Measurements from ENCODE around the gene ARHGAP42.

Gene ARHGAP42

GRCh38 chr11:100841711-100842407, 154.8 kb downstream of the ARHGAP42 start:
- H3K9me2 ChIP-seq (replicated peaks; ENCODE audit: control insufficient read depth, low read length): no peaks in the 10 kb centered on the region
- TF ChIP-seq CTCF (IDR thresholded peaks at IDR 0.05; ENCODE audit: low read depth, low read length, poor library complexity, severe bottlenecking): no peak
- no peak for TF ChIP-seq EZH2phosphoT487 (IDR thresholded peaks at IDR 0.05; ENCODE audit: borderline replicate concordance, low read length)
- H3K27me3 ChIP-seq (ENCODE audit: control insufficient read depth, low read length): no peaks in the 10 kb centered on the region
- H3K9me3 ChIP-seq (ENCODE audit: control insufficient read depth, insufficient read depth, low read length): no peaks in the 10 kb centered on the region
- no peaks in the 10 kb centered on the region for H3K79me2 ChIP-seq (ENCODE audit: control insufficient read depth, low read length)
- no peaks in the 10 kb centered on the region for H3K4me1 ChIP-seq (ENCODE audit: control insufficient read depth, low read length)
- H3K27ac ChIP-seq (ENCODE audit: low read depth, low read length): no peak overlapping the region
- no peaks in the 10 kb centered on the region for H3F3A ChIP-seq (ENCODE audit: control insufficient read depth, insufficient read depth)
- no peak overlapping the region for H3K4me3 ChIP-seq (ENCODE audit: low read length)
- no peaks in the 10 kb centered on the region for H3K36me3 ChIP-seq (ENCODE audit: control insufficient read depth, low read length)
- no peak overlapping the region for H3K4me2 ChIP-seq (ENCODE audit: low read length)
- H4K20me1 ChIP-seq (ENCODE audit: control insufficient read depth, insufficient read depth, low read depth, low read length): no peaks in the 10 kb centered on the region

GRCh38 chr11:100847696-100848216, 160.7 kb downstream of the ARHGAP42 start:
- Histone ChIP-seq H3K27ac (ENCODE audit: low read depth, low read length) (no peak overlapping the region), H3K79me2 (ENCODE audit: control insufficient read depth, low read length) (no peaks in the 10 kb centered on the region), H3K9me2 (replicated peaks; ENCODE audit: control insufficient read depth, low read length) (no peaks in the 10 kb centered on the region), H3K9me3 (ENCODE audit: control insufficient read depth, insufficient read depth, low read length) (no peaks in the 10 kb centered on the region), H3K4me3 (ENCODE audit: low read length) (no peak overlapping the region), H3K4me2 (ENCODE audit: low read length) (no peak overlapping the region), H3F3A (ENCODE audit: control insufficient read depth, insufficient read depth) (no peaks in the 10 kb centered on the region), H4K20me1 (ENCODE audit: control insufficient read depth, insufficient read depth, low read depth, low read length) (no peaks in the 10 kb centered on the region), H3K4me1 (ENCODE audit: control insufficient read depth, low read length) (no peaks in the 10 kb centered on the region), H3K27me3 (ENCODE audit: control insufficient read depth, low read length) (no peaks in the 10 kb centered on the region), H3K36me3 (ENCODE audit: control insufficient read depth, low read length) (no peaks in the 10 kb centered on the region)
- no peak for TF ChIP-seq EZH2phosphoT487 (IDR thresholded peaks at IDR 0.05; ENCODE audit: borderline replicate concordance, low read length)
- TF ChIP-seq CTCF (IDR thresholded peaks at IDR 0.05; ENCODE audit: low read depth, low read length, poor library complexity, severe bottlenecking): no peak

- Histone ChIP-seq H3K36me3 (ENCODE audit: control insufficient read depth, low read length) (no peaks in the 10 kb centered on the region), H3K9me2 (replicated peaks; ENCODE audit: control insufficient read depth, low read length) (no peaks in the 10 kb centered on the region), H3K4me2 (ENCODE audit: low read length) (no peak overlapping the region), H4K20me1 (ENCODE audit: control insufficient read depth, insufficient read depth, low read depth, low read length) (no peaks in the 10 kb centered on the region), H3K27me3 (ENCODE audit: control insufficient read depth, low read length) (no peaks in the 10 kb centered on the region), H3K27ac (ENCODE audit: low read depth, low read length) (no peak overlapping the region), H3F3A (ENCODE audit: control insufficient read depth, insufficient read depth) (no peaks in the 10 kb centered on the region), H3K4me1 (ENCODE audit: control insufficient read depth, low read length) (no peaks in the 10 kb centered on the region), H3K4me3 (ENCODE audit: low read length) (no peak overlapping the region), H3K79me2 (ENCODE audit: control insufficient read depth, low read length) (no peaks in the 10 kb centered on the region), H3K9me3 (ENCODE audit: control insufficient read depth, insufficient read depth, low read length) (no peaks in the 10 kb centered on the region)
- TF ChIP-seq EZH2phosphoT487 (IDR thresholded peaks at IDR 0.05; ENCODE audit: borderline replicate concordance, low read length) (no peak), CTCF (IDR thresholded peaks at IDR 0.05; ENCODE audit: low read depth, low read length, poor library complexity, severe bottlenecking) (no peak)
Observed at GRCh38 chr11:100849009-100849900, 162.2 kb downstream of the ARHGAP42 start.
